ENCODE measurements around the gene CEP76.

DNA sequence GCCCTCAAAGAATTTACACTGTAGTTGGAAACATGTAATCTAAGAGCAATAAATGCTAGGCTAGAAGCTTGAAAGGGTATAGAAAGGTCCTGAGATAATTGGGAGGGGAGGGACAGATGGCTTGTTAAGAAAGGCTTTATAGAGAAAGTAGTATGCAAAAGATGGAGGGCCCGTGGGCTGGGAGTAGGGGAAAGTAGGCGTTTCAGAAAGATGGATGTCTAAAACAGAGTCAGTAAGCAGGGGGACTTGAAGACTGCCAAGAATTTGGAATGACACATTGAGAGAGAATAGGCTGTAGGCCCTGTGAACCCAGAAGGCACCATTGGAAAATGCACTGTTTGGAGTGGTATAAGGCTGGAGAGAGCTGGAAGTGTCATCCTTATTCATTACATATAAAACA lies 1.1 kb upstream of the CEP76 start:
- TF ChIP-seq, protein P1, sequence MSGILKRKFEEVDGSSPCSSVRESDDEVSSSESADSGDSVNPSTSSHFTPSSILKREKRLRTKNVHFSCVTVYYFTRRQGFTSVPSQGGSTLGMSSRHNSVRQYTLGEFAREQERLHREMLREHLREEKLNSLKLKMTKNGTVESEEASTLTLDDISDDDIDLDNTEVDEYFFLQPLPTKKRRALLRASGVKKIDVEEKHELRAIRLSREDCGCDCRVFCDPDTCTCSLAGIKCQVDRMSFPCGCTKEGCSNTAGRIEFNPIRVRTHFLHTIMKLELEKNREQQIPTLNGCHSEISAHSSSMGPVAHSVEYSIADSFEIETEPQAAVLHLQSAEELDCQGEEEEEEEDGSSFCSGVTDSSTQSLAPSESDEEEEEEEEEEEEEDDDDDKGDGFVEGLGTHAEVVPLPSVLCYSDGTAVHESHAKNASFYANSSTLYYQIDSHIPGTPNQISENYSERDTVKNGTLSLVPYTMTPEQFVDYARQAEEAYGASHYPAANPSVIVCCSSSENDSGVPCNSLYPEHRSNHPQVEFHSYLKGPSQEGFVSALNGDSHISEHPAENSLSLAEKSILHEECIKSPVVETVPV (CRISPR knock-in tag; IDR thresholded peaks at IDR 0.05): no peak
- TF ChIP-seq ZNF8 (CRISPR knock-in tag; IDR thresholded peaks at IDR 0.05) (no peak), ZFP3 (CRISPR knock-in tag; IDR thresholded peaks at IDR 0.05) (no peak), ZNF565 (CRISPR knock-in tag; conservative IDR thresholded peaks at IDR 0.05; ENCODE audit: low read depth) (no peak), TCF4 (CRISPR knock-in tag; IDR thresholded peaks at IDR 0.05; ENCODE audit: borderline replicate concordance) (no peak)

All from SK-N-SH treated with all-trans-retinoic acid at 6 μM for 48 hours (cell line).